Osteoblast (primary cell): ENCODE results near the gene ANKIB1. TPM values are rescaled to one million over a fixed set of nuclear protein-coding genes. Genes with fewer than 3 reads are reported as not detected.

Experiments
- DNase-seq: peaks from one replicate; pipeline ENCODE4 v3.0.0; 2011; ENCODE audit warnings: low spot score, mixed read lengths; ENCODE audit not compliant: insufficient read length; ENCODE audit errors: missing footprints
- H2AFZ ChIP-seq: 2 replicates; pipeline ENCODE4 v1.6.0; 2011; ENCODE audit warnings: mild to moderate bottlenecking, low read length
- H3K27ac ChIP-seq: 2 replicates; pipeline ENCODE4 v1.5.1; 2011; ENCODE audit warnings: mild to moderate bottlenecking, low read depth, low read length, moderate library complexity
- H3K27me3 ChIP-seq: 2 replicates; pipeline ENCODE4 v1.6.0; 2012; ENCODE audit warnings: mild to moderate bottlenecking, control low read depth, inconsistent platforms, low read length, moderate library complexity; ENCODE audit not compliant: insufficient read depth
- H3K36me3 ChIP-seq: 2 replicates; pipeline ENCODE4 v1.5.1; 2011; ENCODE audit warnings: mild to moderate bottlenecking, low read length, control low read depth, moderate library complexity; ENCODE audit not compliant: insufficient read depth
- H3K4me1 ChIP-seq: 2 replicates; pipeline ENCODE4 v1.5.1; 2011; ENCODE audit warnings: mild to moderate bottlenecking, low read length, control low read depth, moderate library complexity; ENCODE audit not compliant: insufficient read depth
- H3K4me2 ChIP-seq: 2 replicates; pipeline ENCODE4 v1.6.0; 2011; ENCODE audit warnings: mild to moderate bottlenecking, low read length; ENCODE audit not compliant: insufficient read depth
- H3K4me3 ChIP-seq: fragments of 200-600 bp; sonication (generic); 3 replicates; pipeline ENCODE4 v1.5.1; 2012; ENCODE audit warnings: mild to moderate bottlenecking, low read length, inconsistent platforms; ENCODE audit not compliant: insufficient read depth
- H3K79me2 ChIP-seq: 2 replicates; pipeline ENCODE4 v1.6.0; 2012; ENCODE audit warnings: mild to moderate bottlenecking, low read length, control low read depth, inconsistent platforms; ENCODE audit not compliant: insufficient read depth
- H3K9me3 ChIP-seq: 2 replicates; pipeline ENCODE4 v1.5.1; 2011; ENCODE audit warnings: low read depth, low read length, control low read depth
- H4K20me1 ChIP-seq: 2 replicates; pipeline ENCODE4 v1.6.0; 2012; ENCODE audit warnings: mild to moderate bottlenecking, low read length, control low read depth; ENCODE audit not compliant: insufficient read depth
- CTCF ChIP-seq: IDR thresholded peaks from 2 replicates; pipeline ENCODE4 v1.5.1; 2011; ENCODE audit warnings: mild to moderate bottlenecking, low read depth, low read length, moderate library complexity; ENCODE audit errors: extremely low read depth
- total RNA-seq: library from RNA; depleted of rRNA; stranded (reverse); fragments of >200 nt; gene quantifications from 2 replicates; pipeline ENCODE4 v1.2.3, GENCODE V29; 2012

Gene ANKIB1
- total RNA-seq, 1 donor, result 98.1 TPM

GRCh38 chr7:92255308-92255707 is 9.5 kb downstream of the ANKIB1 start:
- peaks cover 3% of the 10 kb centered on the region for H3K36me3 ChIP-seq
- no peaks in the 10 kb centered on the region for H3K9me3 ChIP-seq
- peak overlapping the region; percentile 92 for H3K27ac ChIP-seq
- peaks cover 9% of the 10 kb centered on the region for H4K20me1 ChIP-seq
- H3K27me3 ChIP-seq, result no peaks in the 10 kb centered on the region
- H3K4me1 ChIP-seq, result peaks cover 24% of the 10 kb centered on the region
- no peak for TF ChIP-seq CTCF
- peak overlapping the region; percentile 72 for H3K4me2 ChIP-seq
- DNase-seq, result peak; percentile 75
- H3K79me2 ChIP-seq, result peaks cover 87% of the 10 kb centered on the region
- no peak overlapping the region for H2AFZ ChIP-seq
- H3K4me3 ChIP-seq, result peak overlapping the region; percentile 40

- Histone ChIP-seq H3K4me2 (no peak overlapping the region), H3K27ac (no peak overlapping the region), H3K27me3 (no peaks in the 10 kb centered on the region), H2AFZ (no peak overlapping the region), H3K36me3 (peaks cover 5% of the 10 kb centered on the region), H3K4me3 (no peak overlapping the region), H3K9me3 (no peaks in the 10 kb centered on the region), H4K20me1 (peaks cover 22% of the 10 kb centered on the region), H3K4me1 (peaks cover 26% of the 10 kb centered on the region), H3K79me2 (peaks cover 83% of the 10 kb centered on the region)
- DNase-seq, result no peak
- TF ChIP-seq CTCF, result no peak
Observed at GRCh38 chr7:92259062-92259461, 13.3 kb downstream of the ANKIB1 start.

GRCh38 chr7:92259610-92260247 is 14.0 kb downstream of the ANKIB1 start:
- DNase-seq, result no peak
- no peaks in the 10 kb centered on the region for H3K9me3 ChIP-seq
- no peak overlapping the region for H3K27ac ChIP-seq
- H3K36me3 ChIP-seq, result peaks cover 5% of the 10 kb centered on the region
- H3K79me2 ChIP-seq, result peaks cover 79% of the 10 kb centered on the region
- H2AFZ ChIP-seq, result no peak overlapping the region
- H4K20me1 ChIP-seq, result peaks cover 22% of the 10 kb centered on the region
- no peak for TF ChIP-seq CTCF
- H3K27me3 ChIP-seq, result no peaks in the 10 kb centered on the region
- no peak overlapping the region for H3K4me2 ChIP-seq
- no peak overlapping the region for H3K4me3 ChIP-seq
- H3K4me1 ChIP-seq, result peaks cover 21% of the 10 kb centered on the region

GRCh38 chr7:92260248-92260781 is 14.5 kb downstream of the ANKIB1 start:
- Histone ChIP-seq H3K4me2 (no peak overlapping the region), H3K79me2 (peaks cover 85% of the 10 kb centered on the region)
- no peak for DNase-seq

More at GRCh38 chr7:92260248-92260781, 14.5 kb downstream of the ANKIB1 start:
- H3K9me3 ChIP-seq, result no peaks in the 10 kb centered on the region
- H3K4me3 ChIP-seq, result no peak overlapping the region
- H3K36me3 ChIP-seq, result peaks cover 5% of the 10 kb centered on the region
- H2AFZ ChIP-seq, result no peak overlapping the region
- peaks cover 17% of the 10 kb centered on the region for H3K4me1 ChIP-seq
- no peaks in the 10 kb centered on the region for H3K27me3 ChIP-seq
- H3K27ac ChIP-seq, result no peak overlapping the region
- TF ChIP-seq CTCF, result no peak
- H4K20me1 ChIP-seq, result peaks cover 22% of the 10 kb centered on the region
